Keratinocyte (primary cell): ENCODE results near the gene CCL27. TPM values are rescaled to one million over a fixed set of nuclear protein-coding genes. Genes with fewer than 3 reads are reported as not detected.
A peak's percentile ranks its signal among the peaks of the same experiment; 100 is the strongest.

ENCODE experiments used
- DNase-seq: peaks from one replicate; pipeline ENCODE4 v3.0.0-alpha.2; 2011; ENCODE audit warnings: low read depth, missing footprints, low spot score
- FAIRE-seq: peaks from 2 replicates; lab custom pipeline; 2011; peaks lifted over from hg19 to GRCh38; lab: Jason Lieb, UNC
- H2AFZ ChIP-seq: 2 replicates; pipeline ENCODE4 v1.6.0; 2012; ENCODE audit warnings: low read length, control low read depth, inconsistent platforms; ENCODE audit not compliant: control insufficient read depth
- H3K27ac ChIP-seq: 2 replicates; pipeline ENCODE4 v1.5.1; 2011; ENCODE audit warnings: low read length; ENCODE audit not compliant: control insufficient read depth, insufficient read depth
- H3K27me3 ChIP-seq: 3 replicates; pipeline ENCODE4 v1.6.0; 2011; ENCODE audit warnings: low read length; ENCODE audit not compliant: control insufficient read depth, insufficient read depth; ENCODE audit errors: extremely low read depth
- H3K36me3 ChIP-seq, 2 experiments: 2 replicates in 1 of 2; 3 replicates in 1 of 2; pipeline ENCODE4 v1.5.1; 2011; ENCODE audit warnings: low read length in 2 of 2, mild to moderate bottlenecking in 1 of 2; ENCODE audit not compliant: control insufficient read depth in 2 of 2, insufficient read depth in 2 of 2; ENCODE audit errors: extremely low read depth in 1 of 2
- H3K4me1 ChIP-seq: 3 replicates; pipeline ENCODE4 v1.5.1; 2011; ENCODE audit warnings: low read length; ENCODE audit not compliant: control insufficient read depth, insufficient read depth; ENCODE audit errors: extremely low read depth
- H3K4me2 ChIP-seq: 3 replicates; pipeline ENCODE4 v1.6.0; 2011; ENCODE audit warnings: low read depth, low read length; ENCODE audit not compliant: control insufficient read depth, insufficient read depth; ENCODE audit errors: extremely low read depth
- H3K4me3 ChIP-seq, 3 experiments: fragments of 200-600 bp in 1 of 3; sonication (generic) in 1 of 3; 2 replicates in 2 of 3; 3 replicates in 1 of 3; pipeline ENCODE4 v1.5.1; 2011 to 2016; ENCODE audit warnings: low read length in 3 of 3, mild to moderate bottlenecking in 3 of 3, control low read depth in 2 of 3, inconsistent platforms in 1 of 3, low read depth in 1 of 3, mixed read lengths in 1 of 3, mixed run types in 1 of 3, moderate library complexity in 1 of 3; ENCODE audit not compliant: control insufficient read depth in 2 of 3, insufficient read depth in 2 of 3; ENCODE audit errors: extremely low read depth in 1 of 3
- H3K79me2 ChIP-seq: 2 replicates; pipeline ENCODE4 v1.6.0; 2012; ENCODE audit warnings: low read length; ENCODE audit not compliant: control insufficient read depth, insufficient read depth
- H3K9ac ChIP-seq: 3 replicates; pipeline ENCODE4 v1.6.0; 2011; ENCODE audit warnings: low read length; ENCODE audit not compliant: control insufficient read depth, insufficient read depth; ENCODE audit errors: extremely low read depth
- H3K9me1 ChIP-seq: 3 replicates; pipeline ENCODE4 v1.6.0; 2011; ENCODE audit warnings: low read length; ENCODE audit not compliant: control insufficient read depth, insufficient read depth; ENCODE audit errors: extremely low read depth
- H3K9me3 ChIP-seq: 2 replicates; pipeline ENCODE4 v1.5.1; 2012; ENCODE audit warnings: low read depth, low read length; ENCODE audit not compliant: control insufficient read depth
- H4K20me1 ChIP-seq: 3 replicates; pipeline ENCODE4 v1.6.0; 2011; ENCODE audit warnings: low read length; ENCODE audit not compliant: control insufficient read depth, insufficient read depth; ENCODE audit errors: extremely low read depth
- CTCF ChIP-seq, 3 experiments: IDR thresholded peaks in 1 of 3; conservative IDR thresholded peaks in 1 of 3; optimal IDR thresholded peaks in 1 of 3; 2 replicates in 2 of 3; 3 replicates in 1 of 3; pipeline versions ENCODE3 to v1.5.1; 2011; ENCODE audit warnings: low read length in 3 of 3, mild to moderate bottlenecking in 3 of 3, moderate library complexity in 2 of 3, control low read depth in 1 of 3, inconsistent platforms in 1 of 3; ENCODE audit not compliant: insufficient read depth in 2 of 3; ENCODE audit errors: extremely low read depth in 1 of 3
- EZH2 ChIP-seq: IDR thresholded peaks from one replicate; pipeline ENCODE4 v1.6.1; 2012; ENCODE audit warnings: inconsistent platforms, mild to moderate bottlenecking, low read length, moderate library complexity
- dilution Hi-C: fragments of 300-500 bp; cut with MboI; formaldehyde crosslinking; loops from one replicate; pipeline ENCODE4 v1.7.0; 2020; ENCODE audit warnings: low sequenced_read_pairs; ENCODE audit not compliant: extremely low pct_ligation_motif_present
- polyA plus RNA-seq, 5 experiments: library from polyadenylated mRNA; depleted of rRNA in 3 of 5; stranded (reverse) in 3 of 5; stranded (forward) in 1 of 5; unstranded in 1 of 5; fragments of >200 nt; gene quantifications; 1 replicate in 1 of 5; 2 replicates in 3 of 5; 3 replicates in 1 of 5; pipeline versions ENCODE4 v1.2.1 to v1.2.3, GENCODE V29; 2011 to 2012; ENCODE audit warnings: missing spikeins in 2 of 5, low read depth in 1 of 5, low replicate concordance in 1 of 5

CCL27 gene
- polyA plus RNA-seq, 1 donor (not counting 4 experiments of a cell fraction or from before 2014, with no cell fraction given), result 0.46 TPM

DNA sequence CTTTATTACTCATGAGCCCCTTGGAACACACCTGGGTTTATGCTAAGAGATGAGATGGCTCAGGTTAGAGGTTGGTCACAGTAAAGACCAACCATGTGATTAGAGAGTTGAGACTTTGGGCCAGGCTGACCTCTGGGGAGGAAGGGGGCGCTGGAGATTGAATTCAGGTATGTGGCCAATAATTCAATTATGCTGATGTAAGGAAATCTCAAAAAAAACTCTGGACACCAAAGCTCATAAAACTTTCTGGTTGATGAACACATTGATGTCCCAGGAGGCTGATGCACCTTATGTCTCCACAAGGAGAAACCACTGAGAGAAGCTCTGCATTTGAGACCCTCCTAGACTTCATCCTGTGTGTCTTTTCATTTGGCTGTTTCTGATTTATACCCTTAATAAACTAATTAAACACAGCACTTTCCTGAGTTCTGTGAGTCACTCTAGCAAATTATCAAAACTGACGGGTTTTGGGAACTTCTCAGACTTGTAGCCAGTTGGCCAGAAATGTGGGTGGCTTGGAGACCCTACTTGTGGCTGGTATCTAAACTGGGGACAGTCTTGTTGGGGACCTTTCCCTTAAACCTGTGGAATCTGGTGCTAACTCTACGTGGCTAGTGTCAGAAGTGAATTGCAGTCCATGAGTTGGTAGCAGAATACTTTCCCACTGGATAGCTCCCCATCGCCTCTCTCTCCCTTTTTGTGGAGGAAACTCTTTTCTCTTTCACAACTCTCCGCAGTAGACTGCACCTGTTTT, 7.5 kb upstream of the CCL27 start:
- H2AFZ ChIP-seq, result no peak overlapping the region
- H3K79me2 ChIP-seq, result peaks cover 31% of the 10 kb centered on the region
- TF ChIP-seq CTCF (optimal IDR thresholded peaks at IDR 0.05 in 1 of 3, IDR thresholded peaks at IDR 0.05 in 1 of 3, conservative IDR thresholded peaks at IDR 0.05 in 1 of 3; ENCODE audit: extremely low read depth in 1 of 3, insufficient read depth in 2 of 3, low read length in 3 of 3) (no peak), EZH2 (no peak)
- peaks cover 0 to 11% of the 10 kb centered on the region in 2 experiments for H3K36me3 ChIP-seq
- no peaks in the 10 kb centered on the region for H3K27me3 ChIP-seq
- FAIRE-seq, result no peak
- no peak overlapping the region for H3K4me3 ChIP-seq
- dilution Hi-C loops, result no loop called here
- DNase-seq, result no peak
- H3K4me1 ChIP-seq, result peaks cover 5% of the 10 kb centered on the region
- H4K20me1 ChIP-seq, result peaks cover 2% of the 10 kb centered on the region
- H3K4me2 ChIP-seq, result no peak overlapping the region
- H3K9ac ChIP-seq, result no peak overlapping the region
- H3K9me1 ChIP-seq, result peaks cover 5% of the 10 kb centered on the region
- H3K27ac ChIP-seq, result no peak overlapping the region
- H3K9me3 ChIP-seq, result no peaks in the 10 kb centered on the region

- peak; percentile 96 for FAIRE-seq
- peak overlapping the region; percentile 92 for H2AFZ ChIP-seq
These were observed 3.2 kb upstream of the CCL27 start for GRCh38 chr9:34665381-34666250.

More at GRCh38 chr9:34665381-34666250, 3.2 kb upstream of the CCL27 start:
- peaks cover 2% of the 10 kb centered on the region for H4K20me1 ChIP-seq
- peaks cover 44% of the 10 kb centered on the region for H3K4me1 ChIP-seq
- dilution Hi-C loops, result no loop called here
- TF ChIP-seq CTCF (optimal IDR thresholded peaks at IDR 0.05 in 1 of 3, IDR thresholded peaks at IDR 0.05 in 1 of 3, conservative IDR thresholded peaks at IDR 0.05 in 1 of 3; ENCODE audit: extremely low read depth in 1 of 3, insufficient read depth in 2 of 3, low read length in 3 of 3) (no peak), EZH2 (no peak)
- H3K9ac ChIP-seq, result peak overlapping the region; percentile 95
- H3K79me2 ChIP-seq, result peaks cover 31% of the 10 kb centered on the region
- H3K27me3 ChIP-seq, result no peaks in the 10 kb centered on the region
- H3K36me3 ChIP-seq, result peaks cover 0 to 11% of the 10 kb centered on the region in 2 experiments
- H3K4me2 ChIP-seq, result peak overlapping the region; percentile 99
- H3K9me3 ChIP-seq, result no peaks in the 10 kb centered on the region
- peak overlapping the region; percentile 97 for H3K27ac ChIP-seq
- DNase-seq, result peak; percentile 77
- H3K4me3 ChIP-seq, result peak overlapping the region; percentile 77 to 90 (median 88)
- peaks cover 5% of the 10 kb centered on the region for H3K9me1 ChIP-seq
